ENCODE data around the gene PCYT2.

DNA sequence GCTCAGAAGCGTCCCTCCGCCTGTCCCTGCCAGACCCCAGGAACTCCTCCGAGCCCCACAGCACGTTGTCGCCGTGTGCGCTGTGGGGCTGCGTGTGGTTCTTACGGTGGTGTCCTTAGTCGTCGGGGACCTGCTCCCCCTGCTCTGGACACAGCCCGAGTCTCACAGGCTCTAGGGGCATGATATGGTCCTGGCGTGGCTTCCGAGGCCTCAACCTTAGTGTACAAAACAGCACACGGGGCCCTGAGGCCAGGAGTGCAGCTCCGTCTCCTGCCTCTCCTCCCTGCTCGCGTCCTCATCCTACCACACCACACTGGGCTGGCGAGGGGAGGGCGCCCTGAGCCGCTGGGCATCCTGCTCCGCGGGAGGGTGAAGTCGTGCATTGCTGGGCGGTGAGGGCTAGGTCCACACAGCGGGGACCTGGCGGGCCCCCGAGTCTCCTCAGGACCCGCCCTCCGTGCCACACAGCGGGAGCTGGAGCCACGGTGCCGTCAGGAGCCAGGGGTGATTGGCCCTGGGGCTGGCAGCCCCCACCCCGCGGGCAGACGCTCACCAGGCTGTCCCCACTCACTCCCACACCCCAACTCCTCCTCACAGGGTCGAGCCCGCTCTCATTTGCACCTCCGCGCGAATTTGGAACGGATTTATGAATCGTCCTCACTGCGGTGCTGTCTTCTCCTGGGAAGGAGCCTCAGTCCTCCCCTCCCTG is 17.5 kb upstream of the PCYT2 start:
- TF ChIP-seq, protein P1, sequence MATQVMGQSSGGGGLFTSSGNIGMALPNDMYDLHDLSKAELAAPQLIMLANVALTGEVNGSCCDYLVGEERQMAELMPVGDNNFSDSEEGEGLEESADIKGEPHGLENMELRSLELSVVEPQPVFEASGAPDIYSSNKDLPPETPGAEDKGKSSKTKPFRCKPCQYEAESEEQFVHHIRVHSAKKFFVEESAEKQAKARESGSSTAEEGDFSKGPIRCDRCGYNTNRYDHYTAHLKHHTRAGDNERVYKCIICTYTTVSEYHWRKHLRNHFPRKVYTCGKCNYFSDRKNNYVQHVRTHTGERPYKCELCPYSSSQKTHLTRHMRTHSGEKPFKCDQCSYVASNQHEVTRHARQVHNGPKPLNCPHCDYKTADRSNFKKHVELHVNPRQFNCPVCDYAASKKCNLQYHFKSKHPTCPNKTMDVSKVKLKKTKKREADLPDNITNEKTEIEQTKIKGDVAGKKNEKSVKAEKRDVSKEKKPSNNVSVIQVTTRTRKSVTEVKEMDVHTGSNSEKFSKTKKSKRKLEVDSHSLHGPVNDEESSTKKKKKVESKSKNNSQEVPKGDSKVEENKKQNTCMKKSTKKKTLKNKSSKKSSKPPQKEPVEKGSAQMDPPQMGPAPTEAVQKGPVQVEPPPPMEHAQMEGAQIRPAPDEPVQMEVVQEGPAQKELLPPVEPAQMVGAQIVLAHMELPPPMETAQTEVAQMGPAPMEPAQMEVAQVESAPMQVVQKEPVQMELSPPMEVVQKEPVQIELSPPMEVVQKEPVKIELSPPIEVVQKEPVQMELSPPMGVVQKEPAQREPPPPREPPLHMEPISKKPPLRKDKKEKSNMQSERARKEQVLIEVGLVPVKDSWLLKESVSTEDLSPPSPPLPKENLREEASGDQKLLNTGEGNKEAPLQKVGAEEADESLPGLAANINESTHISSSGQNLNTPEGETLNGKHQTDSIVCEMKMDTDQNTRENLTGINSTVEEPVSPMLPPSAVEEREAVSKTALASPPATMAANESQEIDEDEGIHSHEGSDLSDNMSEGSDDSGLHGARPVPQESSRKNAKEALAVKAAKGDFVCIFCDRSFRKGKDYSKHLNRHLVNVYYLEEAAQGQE (IDR thresholded peaks at IDR 0.05; ENCODE audit: insufficient read depth in 1 of 2, low read depth in 2 of 2, low read length in 2 of 2) = peak in 1 of 2 experiments; percentile 28; a peak in 1 of 4 replicates
- TF ChIP-seq SIN3A (IDR thresholded peaks at IDR 0.05; ENCODE audit: borderline replicate concordance, insufficient read depth, low read length) = peak; percentile 72; the same call in 1 of the 2 replicates
- no peak; the same call in 1 of the 2 replicates for TF ChIP-seq TAF1 (IDR thresholded peaks at IDR 0.05; ENCODE audit: borderline replicate concordance, insufficient read depth, low read length)

All from PFSK-1 (cell line).